ENCODE results near the gene TNFRSF19. TPM values are rescaled to one million over a fixed set of nuclear protein-coding genes. Genes with fewer than 3 reads are reported as not detected.

Gene TNFRSF19
- total and polyA plus RNA-seq, 4 donors, result 0.27 to 2.8 (median 0.91) TPM

DNA sequence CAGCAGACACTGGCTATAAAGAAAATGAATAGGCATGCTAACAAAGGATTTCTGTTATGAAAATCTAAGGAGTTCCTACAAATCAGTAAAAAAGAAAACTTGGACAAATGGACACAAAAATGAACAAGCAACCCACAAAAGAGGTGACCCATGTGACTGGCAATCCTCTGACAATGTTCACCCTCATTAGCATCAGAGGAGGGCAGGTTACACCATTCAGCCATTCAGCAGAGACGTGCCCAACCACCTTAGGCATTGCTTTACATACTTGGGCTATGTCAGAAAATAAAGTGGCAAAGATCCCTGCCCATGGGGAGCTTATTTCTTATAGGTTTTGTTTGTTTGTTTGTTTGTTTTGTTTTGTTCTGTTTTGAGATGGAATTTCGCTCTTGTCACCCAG is 46.0 kb downstream of the TNFRSF19 start:
- H3K27ac ChIP-seq (ENCODE audit: low read depth in 1 of 2, low read length in 2 of 2), result no peak overlapping the region
- no peaks in the 10 kb centered on the region for H3K36me3 ChIP-seq (ENCODE audit: control insufficient read depth in 4 of 4, insufficient read depth in 3 of 4, low read depth in 1 of 4, low read length in 3 of 4)
- DNase-seq (ENCODE audit: low spot score), result no peak

DNA sequence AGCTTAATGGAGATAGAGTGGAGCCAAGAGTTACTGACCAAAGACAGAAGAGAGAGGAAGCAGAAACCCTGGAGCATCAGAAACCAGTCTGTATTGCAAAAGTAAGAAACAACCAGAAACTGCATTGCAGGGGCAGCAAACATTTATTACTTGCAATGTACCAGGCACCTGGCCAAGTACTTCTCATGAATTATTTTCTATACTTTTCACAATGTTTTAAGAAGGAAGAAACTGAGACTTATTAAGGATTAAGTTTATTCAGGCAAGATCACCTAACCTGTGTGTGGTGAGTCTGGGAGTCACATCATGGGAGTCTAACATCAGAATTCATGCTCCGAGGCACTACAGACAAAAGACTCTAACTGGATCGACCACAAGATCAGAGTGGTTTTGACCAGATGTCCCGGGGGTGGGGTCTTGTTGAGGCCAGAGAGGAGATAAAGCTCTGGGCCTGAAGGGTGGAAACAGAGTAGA is 47.4 kb downstream of the TNFRSF19 start:
- DNase-seq (ENCODE audit: low spot score), result no peak
- H3K27me3 ChIP-seq (ENCODE audit: control insufficient read depth in 4 of 4, insufficient read depth in 4 of 4, low read length in 3 of 4), result no peaks in the 10 kb centered on the region
- H3K9ac ChIP-seq (ENCODE audit: low read depth in 1 of 2, low read length in 2 of 2), result no peak overlapping the region
- TF ChIP-seq, protein P1, sequence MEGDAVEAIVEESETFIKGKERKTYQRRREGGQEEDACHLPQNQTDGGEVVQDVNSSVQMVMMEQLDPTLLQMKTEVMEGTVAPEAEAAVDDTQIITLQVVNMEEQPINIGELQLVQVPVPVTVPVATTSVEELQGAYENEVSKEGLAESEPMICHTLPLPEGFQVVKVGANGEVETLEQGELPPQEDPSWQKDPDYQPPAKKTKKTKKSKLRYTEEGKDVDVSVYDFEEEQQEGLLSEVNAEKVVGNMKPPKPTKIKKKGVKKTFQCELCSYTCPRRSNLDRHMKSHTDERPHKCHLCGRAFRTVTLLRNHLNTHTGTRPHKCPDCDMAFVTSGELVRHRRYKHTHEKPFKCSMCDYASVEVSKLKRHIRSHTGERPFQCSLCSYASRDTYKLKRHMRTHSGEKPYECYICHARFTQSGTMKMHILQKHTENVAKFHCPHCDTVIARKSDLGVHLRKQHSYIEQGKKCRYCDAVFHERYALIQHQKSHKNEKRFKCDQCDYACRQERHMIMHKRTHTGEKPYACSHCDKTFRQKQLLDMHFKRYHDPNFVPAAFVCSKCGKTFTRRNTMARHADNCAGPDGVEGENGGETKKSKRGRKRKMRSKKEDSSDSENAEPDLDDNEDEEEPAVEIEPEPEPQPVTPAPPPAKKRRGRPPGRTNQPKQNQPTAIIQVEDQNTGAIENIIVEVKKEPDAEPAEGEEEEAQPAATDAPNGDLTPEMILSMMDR (IDR thresholded peaks at IDR 0.05; ENCODE audit: low read depth, low read length, missing input control), result no peak
- TF ChIP-seq YY1 (IDR thresholded peaks at IDR 0.05) (no peak), FOXA1 (IDR thresholded peaks at IDR 0.05) (no peak), NR2F2 (IDR thresholded peaks at IDR 0.05) (no peak), RXRA (IDR thresholded peaks at IDR 0.05) (no peak), SP1 (IDR thresholded peaks at IDR 0.05) (no peak), RAD21 (IDR thresholded peaks at IDR 0.05) (no peak), HNF4G (IDR thresholded peaks at IDR 0.05) (no peak), HNF4A (conservative IDR thresholded peaks at IDR 0.05) (no peak), TAF1 (conservative IDR thresholded peaks at IDR 0.05) (no peak)
- TF ChIP-seq, protein P2, sequence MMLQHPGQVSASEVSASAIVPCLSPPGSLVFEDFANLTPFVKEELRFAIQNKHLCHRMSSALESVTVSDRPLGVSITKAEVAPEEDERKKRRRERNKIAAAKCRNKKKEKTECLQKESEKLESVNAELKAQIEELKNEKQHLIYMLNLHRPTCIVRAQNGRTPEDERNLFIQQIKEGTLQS (IDR thresholded peaks at IDR 0.05), result no peak
- TF ChIP-seq, protein P3, sequence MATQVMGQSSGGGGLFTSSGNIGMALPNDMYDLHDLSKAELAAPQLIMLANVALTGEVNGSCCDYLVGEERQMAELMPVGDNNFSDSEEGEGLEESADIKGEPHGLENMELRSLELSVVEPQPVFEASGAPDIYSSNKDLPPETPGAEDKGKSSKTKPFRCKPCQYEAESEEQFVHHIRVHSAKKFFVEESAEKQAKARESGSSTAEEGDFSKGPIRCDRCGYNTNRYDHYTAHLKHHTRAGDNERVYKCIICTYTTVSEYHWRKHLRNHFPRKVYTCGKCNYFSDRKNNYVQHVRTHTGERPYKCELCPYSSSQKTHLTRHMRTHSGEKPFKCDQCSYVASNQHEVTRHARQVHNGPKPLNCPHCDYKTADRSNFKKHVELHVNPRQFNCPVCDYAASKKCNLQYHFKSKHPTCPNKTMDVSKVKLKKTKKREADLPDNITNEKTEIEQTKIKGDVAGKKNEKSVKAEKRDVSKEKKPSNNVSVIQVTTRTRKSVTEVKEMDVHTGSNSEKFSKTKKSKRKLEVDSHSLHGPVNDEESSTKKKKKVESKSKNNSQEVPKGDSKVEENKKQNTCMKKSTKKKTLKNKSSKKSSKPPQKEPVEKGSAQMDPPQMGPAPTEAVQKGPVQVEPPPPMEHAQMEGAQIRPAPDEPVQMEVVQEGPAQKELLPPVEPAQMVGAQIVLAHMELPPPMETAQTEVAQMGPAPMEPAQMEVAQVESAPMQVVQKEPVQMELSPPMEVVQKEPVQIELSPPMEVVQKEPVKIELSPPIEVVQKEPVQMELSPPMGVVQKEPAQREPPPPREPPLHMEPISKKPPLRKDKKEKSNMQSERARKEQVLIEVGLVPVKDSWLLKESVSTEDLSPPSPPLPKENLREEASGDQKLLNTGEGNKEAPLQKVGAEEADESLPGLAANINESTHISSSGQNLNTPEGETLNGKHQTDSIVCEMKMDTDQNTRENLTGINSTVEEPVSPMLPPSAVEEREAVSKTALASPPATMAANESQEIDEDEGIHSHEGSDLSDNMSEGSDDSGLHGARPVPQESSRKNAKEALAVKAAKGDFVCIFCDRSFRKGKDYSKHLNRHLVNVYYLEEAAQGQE (IDR thresholded peaks at IDR 0.05), result no peak
- 67% methylated on average over 3 of the region's 3 CpGs for WGBS
- H3K9me3 ChIP-seq (ENCODE audit: control insufficient read depth in 4 of 4, low read length in 3 of 4), result no peaks in the 10 kb centered on the region
- H3K36me3 ChIP-seq (ENCODE audit: control insufficient read depth in 4 of 4, insufficient read depth in 3 of 4, low read depth in 1 of 4, low read length in 3 of 4), result no peaks in the 10 kb centered on the region
- no peak overlapping the region for H3K27ac ChIP-seq (ENCODE audit: low read depth in 1 of 2, low read length in 2 of 2)
- H3K4me1 ChIP-seq (ENCODE audit: control insufficient read depth in 4 of 4, insufficient read depth in 4 of 4, low read length in 3 of 4), result no peaks in the 10 kb centered on the region
- H3K4me3 ChIP-seq (ENCODE audit: low read depth in 1 of 3, low read length in 3 of 3), result no peak overlapping the region

More for the DNA sequence above, 46.0 kb downstream of the TNFRSF19 start:
- TF ChIP-seq JUND (IDR thresholded peaks at IDR 0.05) (no peak), EGR1 (IDR thresholded peaks at IDR 0.05; ENCODE audit: low read depth in 2 of 2) (no peak), RAD21 (IDR thresholded peaks at IDR 0.05) (no peak), GABPA (IDR thresholded peaks at IDR 0.05 in 1 of 2, conservative IDR thresholded peaks at IDR 0.05 in 1 of 2) (no peak), TAF1 (conservative IDR thresholded peaks at IDR 0.05) (no peak), FOXA1 (IDR thresholded peaks at IDR 0.05) (no peak)
- TF ChIP-seq, protein P1 (IDR thresholded peaks at IDR 0.05; ENCODE audit: low read depth, low read length, missing input control), result no peak
- 79% methylated on average over 2 of the region's 2 CpGs for WGBS
- Histone ChIP-seq H3K4me3 (ENCODE audit: low read depth in 1 of 3, low read length in 3 of 3) (no peak overlapping the region), H3K9ac (ENCODE audit: low read depth in 1 of 2, low read length in 2 of 2) (no peak overlapping the region), H3K27me3 (ENCODE audit: control insufficient read depth in 4 of 4, insufficient read depth in 4 of 4, low read length in 3 of 4) (no peaks in the 10 kb centered on the region), H3K4me1 (ENCODE audit: control insufficient read depth in 4 of 4, insufficient read depth in 4 of 4, low read length in 3 of 4) (peaks cover 0 to under 1% (median 0%) of the 10 kb centered on the region in 4 donors), H3K9me3 (ENCODE audit: control insufficient read depth in 4 of 4, low read length in 3 of 4) (no peaks in the 10 kb centered on the region)

Data from liver (tissue), 9 donors.